ENCODE results near the gene C1QC. TPM values are rescaled to one million over a fixed set of nuclear protein-coding genes. Genes with fewer than 3 reads are reported as not detected.

Gene C1QC
- total and polyA plus RNA-seq, 2 experiments from 2014 or later = not detected

DNA sequence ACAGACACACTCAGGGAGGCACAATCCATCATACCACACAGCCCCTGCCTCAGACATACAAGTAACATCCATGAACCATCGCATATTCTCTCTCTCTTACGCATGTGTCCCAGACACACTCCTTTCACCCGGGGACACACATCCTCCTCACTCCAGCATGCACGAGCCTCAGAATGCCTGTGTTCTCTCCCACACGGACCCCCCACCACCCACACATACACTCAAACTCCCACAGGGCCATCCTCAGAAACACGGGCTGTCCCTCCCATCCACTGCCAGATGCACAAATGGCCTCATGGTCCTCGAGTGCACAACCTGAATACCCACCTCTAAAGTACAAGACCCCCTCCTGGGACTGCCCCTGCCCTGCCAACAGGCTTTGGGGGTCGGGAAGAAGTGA lies 2.2 kb upstream of the C1QC start (continued):
- no peak for TF ChIP-seq ZNF462 (CRISPR knock-in tag; IDR thresholded peaks at IDR 0.05)
- TF ChIP-seq ZNF114 (CRISPR knock-in tag; IDR thresholded peaks at IDR 0.05) = no peak
- no peak for TF ChIP-seq EZH2phosphoT487 (IDR thresholded peaks at IDR 0.05; ENCODE audit: unreplicated experiment)
- TF ChIP-seq, protein P1, sequence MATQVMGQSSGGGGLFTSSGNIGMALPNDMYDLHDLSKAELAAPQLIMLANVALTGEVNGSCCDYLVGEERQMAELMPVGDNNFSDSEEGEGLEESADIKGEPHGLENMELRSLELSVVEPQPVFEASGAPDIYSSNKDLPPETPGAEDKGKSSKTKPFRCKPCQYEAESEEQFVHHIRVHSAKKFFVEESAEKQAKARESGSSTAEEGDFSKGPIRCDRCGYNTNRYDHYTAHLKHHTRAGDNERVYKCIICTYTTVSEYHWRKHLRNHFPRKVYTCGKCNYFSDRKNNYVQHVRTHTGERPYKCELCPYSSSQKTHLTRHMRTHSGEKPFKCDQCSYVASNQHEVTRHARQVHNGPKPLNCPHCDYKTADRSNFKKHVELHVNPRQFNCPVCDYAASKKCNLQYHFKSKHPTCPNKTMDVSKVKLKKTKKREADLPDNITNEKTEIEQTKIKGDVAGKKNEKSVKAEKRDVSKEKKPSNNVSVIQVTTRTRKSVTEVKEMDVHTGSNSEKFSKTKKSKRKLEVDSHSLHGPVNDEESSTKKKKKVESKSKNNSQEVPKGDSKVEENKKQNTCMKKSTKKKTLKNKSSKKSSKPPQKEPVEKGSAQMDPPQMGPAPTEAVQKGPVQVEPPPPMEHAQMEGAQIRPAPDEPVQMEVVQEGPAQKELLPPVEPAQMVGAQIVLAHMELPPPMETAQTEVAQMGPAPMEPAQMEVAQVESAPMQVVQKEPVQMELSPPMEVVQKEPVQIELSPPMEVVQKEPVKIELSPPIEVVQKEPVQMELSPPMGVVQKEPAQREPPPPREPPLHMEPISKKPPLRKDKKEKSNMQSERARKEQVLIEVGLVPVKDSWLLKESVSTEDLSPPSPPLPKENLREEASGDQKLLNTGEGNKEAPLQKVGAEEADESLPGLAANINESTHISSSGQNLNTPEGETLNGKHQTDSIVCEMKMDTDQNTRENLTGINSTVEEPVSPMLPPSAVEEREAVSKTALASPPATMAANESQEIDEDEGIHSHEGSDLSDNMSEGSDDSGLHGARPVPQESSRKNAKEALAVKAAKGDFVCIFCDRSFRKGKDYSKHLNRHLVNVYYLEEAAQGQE (IDR thresholded peaks at IDR 0.05; ENCODE audit: unreplicated experiment) = no peak
- TF ChIP-seq ZNF331 (CRISPR knock-in tag; IDR thresholded peaks at IDR 0.05; ENCODE audit: low read depth) = no peak
- no peak for TF ChIP-seq NANOG (IDR thresholded peaks at IDR 0.05; ENCODE audit: borderline replicate concordance)
- TF ChIP-seq, protein P2, sequence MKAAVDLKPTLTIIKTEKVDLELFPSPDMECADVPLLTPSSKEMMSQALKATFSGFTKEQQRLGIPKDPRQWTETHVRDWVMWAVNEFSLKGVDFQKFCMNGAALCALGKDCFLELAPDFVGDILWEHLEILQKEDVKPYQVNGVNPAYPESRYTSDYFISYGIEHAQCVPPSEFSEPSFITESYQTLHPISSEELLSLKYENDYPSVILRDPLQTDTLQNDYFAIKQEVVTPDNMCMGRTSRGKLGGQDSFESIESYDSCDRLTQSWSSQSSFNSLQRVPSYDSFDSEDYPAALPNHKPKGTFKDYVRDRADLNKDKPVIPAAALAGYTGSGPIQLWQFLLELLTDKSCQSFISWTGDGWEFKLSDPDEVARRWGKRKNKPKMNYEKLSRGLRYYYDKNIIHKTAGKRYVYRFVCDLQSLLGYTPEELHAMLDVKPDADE (IDR thresholded peaks at IDR 0.05) = no peak
- TF ChIP-seq CTCF (conservative IDR thresholded peaks at IDR 0.05; ENCODE audit: low read depth in 2 of 2) = no peak
- no peak for TF ChIP-seq JUNB (IDR thresholded peaks at IDR 0.05; ENCODE audit: unreplicated experiment)
